IgD-negative memory B cell (primary cell): ENCODE results near the gene UGT3A1. TPM values are rescaled to one million over a fixed set of nuclear protein-coding genes. Genes with fewer than 3 reads are reported as not detected.
A peak's percentile ranks its signal among the peaks of the same experiment; 100 is the strongest.

ENCODE experiments used
- H3K27ac Mint-ChIP-seq, 3 donors: one replicate each; pipeline ENCODE4 v1.8.0; 2020 to 2022; ENCODE audit warnings: mild to moderate bottlenecking in 3 of 3, mixed read lengths in 3 of 3, moderate library complexity in 1 of 3
- H3K27me3 Mint-ChIP-seq: one replicate; pipeline ENCODE4 v1.8.0; 2021; ENCODE audit warnings: mixed read lengths
- H3K36me3 Mint-ChIP-seq: one replicate; pipeline ENCODE4 v1.8.0; 2020; ENCODE audit warnings: mild to moderate bottlenecking, mixed read lengths
- H3K4me1 Mint-ChIP-seq, 3 donors: one replicate each; pipeline ENCODE4 v1.8.0; 2020 to 2022; ENCODE audit warnings: mixed read lengths in 3 of 3, mild to moderate bottlenecking in 1 of 3
- H3K4me3 Mint-ChIP-seq, 4 donors: one replicate each; pipeline ENCODE4 v1.8.0; 2020 to 2022; ENCODE audit warnings: mild to moderate bottlenecking in 4 of 4, mixed read lengths in 4 of 4, moderate library complexity in 3 of 4
- H3K9me3 Mint-ChIP-seq, 3 donors: one replicate each; pipeline ENCODE4 v1.8.0; 2020 to 2021; ENCODE audit warnings: mixed read lengths in 3 of 3, mild to moderate bottlenecking in 1 of 3
- polyA plus RNA-seq: library from polyadenylated mRNA; unstranded; fragments of 300-500 nt; fragmentation: Illumina TruSeq; gene quantifications from one replicate; pipeline ENCODE4 v1.2.3, GENCODE V29; 2021

The UGT3A1 gene
- polyA plus RNA-seq, 1 donor from 2014 or later, result not detected

DNA sequence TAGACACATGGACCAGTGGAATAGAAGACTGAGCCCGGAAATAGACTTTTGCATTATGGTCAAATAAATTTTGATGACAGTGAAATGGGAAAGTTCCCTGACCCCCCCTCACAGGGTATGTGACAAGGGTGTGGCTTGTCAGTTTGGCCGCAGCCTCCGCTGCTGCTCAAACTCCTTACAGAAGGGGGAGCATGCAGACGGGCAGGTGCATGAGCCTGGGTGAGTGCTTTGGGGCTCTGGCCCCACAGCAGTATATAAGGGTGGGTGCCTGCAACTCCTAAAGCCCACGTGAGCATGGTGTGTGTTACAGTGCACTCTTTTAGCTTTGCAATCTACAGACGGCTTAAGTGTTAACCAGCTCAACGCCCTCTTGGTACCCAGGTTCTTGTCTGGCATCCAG, 30.9 kb downstream of the UGT3A1 start:
- peaks cover 12% of the 10 kb centered on the region for H3K27me3 Mint-ChIP-seq
- H3K9me3 Mint-ChIP-seq, result peaks cover 2 to 4% (median 3%) of the 10 kb centered on the region in 3 donors
- no peaks in the 10 kb centered on the region for H3K4me1 Mint-ChIP-seq
- H3K27ac Mint-ChIP-seq, result no peak overlapping the region
- peaks cover 2% of the 10 kb centered on the region for H3K36me3 Mint-ChIP-seq
- no peak overlapping the region for H3K4me3 Mint-ChIP-seq

DNA sequence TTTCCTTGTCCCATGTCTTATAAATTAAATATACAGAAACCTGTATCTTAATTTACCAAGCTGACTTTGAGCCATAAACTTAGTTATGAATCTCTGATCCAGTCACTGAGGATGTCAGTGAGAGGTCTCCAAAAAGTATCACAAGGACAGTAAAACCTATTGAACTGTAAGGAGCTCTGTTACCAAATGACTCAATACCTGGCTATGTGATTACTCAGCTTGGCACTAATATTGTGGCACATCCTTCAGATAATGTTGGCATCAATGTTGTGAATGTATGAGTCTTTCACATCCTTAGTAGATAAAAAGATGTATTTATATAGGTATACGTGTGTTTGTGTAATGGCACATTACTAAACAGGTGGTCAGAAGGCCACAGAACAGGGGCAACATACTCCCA, 34.8 kb downstream of the UGT3A1 start:
- H3K4me3 Mint-ChIP-seq, result no peak overlapping the region
- H3K27ac Mint-ChIP-seq, result no peak overlapping the region
- H3K9me3 Mint-ChIP-seq, result peaks cover 0 to 6% (median 2%) of the 10 kb centered on the region in 3 donors
- no peaks in the 10 kb centered on the region for H3K4me1 Mint-ChIP-seq
- H3K27me3 Mint-ChIP-seq, result peaks cover 12% of the 10 kb centered on the region
- H3K36me3 Mint-ChIP-seq, result no peaks in the 10 kb centered on the region

- H3K27ac Mint-ChIP-seq, result no peak overlapping the region
These were observed 37.0 kb downstream of the UGT3A1 start for GRCh38 chr5:35954175-35954574.

GRCh38 chr5:35947085-35947484, 44.1 kb downstream of the UGT3A1 start:
- H3K27ac Mint-ChIP-seq, result no peak overlapping the region
- no peak overlapping the region for H3K4me3 Mint-ChIP-seq
- peaks cover 4% of the 10 kb centered on the region for H3K27me3 Mint-ChIP-seq
- H3K4me1 Mint-ChIP-seq, result no peaks in the 10 kb centered on the region
- H3K36me3 Mint-ChIP-seq, result peaks cover 3% of the 10 kb centered on the region
- H3K9me3 Mint-ChIP-seq, result peaks cover 0 to 6% (median 0%) of the 10 kb centered on the region in 3 donors

More at GRCh38 chr5:35954175-35954574, 37.0 kb downstream of the UGT3A1 start:
- no peak overlapping the region for H3K4me3 Mint-ChIP-seq
- peaks cover 0 to 5% (median 2%) of the 10 kb centered on the region in 3 donors for H3K9me3 Mint-ChIP-seq
- H3K36me3 Mint-ChIP-seq, result peaks cover 3% of the 10 kb centered on the region
- no peaks in the 10 kb centered on the region for H3K4me1 Mint-ChIP-seq
- H3K27me3 Mint-ChIP-seq, result peaks cover 7% of the 10 kb centered on the region

DNA sequence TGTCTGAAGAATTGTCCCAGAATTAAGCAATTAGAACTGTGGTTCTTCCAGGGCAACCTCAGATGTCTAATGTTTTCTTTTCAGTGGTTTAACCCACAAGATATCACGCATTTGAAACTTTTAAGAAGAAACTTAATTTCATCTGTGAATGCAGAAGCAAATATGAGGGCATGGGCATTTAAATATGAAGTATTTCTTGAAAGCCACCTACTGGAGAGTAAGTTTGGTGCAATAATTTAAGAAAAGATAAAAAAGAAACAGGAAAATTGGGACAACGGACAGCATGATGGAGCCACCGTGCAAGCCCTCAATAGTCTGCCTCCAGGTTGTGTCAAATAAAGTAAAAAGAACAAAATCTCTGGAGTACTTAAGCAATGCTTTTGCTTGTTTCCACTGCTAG, 51.6 kb downstream of the UGT3A1 start:
- H3K36me3 Mint-ChIP-seq, result peaks cover 1% of the 10 kb centered on the region
- peaks cover 0 to 3% (median 0%) of the 10 kb centered on the region in 3 donors for H3K9me3 Mint-ChIP-seq
- no peak overlapping the region for H3K27ac Mint-ChIP-seq
- H3K4me1 Mint-ChIP-seq, result no peaks in the 10 kb centered on the region
- peaks cover 3% of the 10 kb centered on the region for H3K27me3 Mint-ChIP-seq
- H3K4me3 Mint-ChIP-seq, result no peak overlapping the region

DNA sequence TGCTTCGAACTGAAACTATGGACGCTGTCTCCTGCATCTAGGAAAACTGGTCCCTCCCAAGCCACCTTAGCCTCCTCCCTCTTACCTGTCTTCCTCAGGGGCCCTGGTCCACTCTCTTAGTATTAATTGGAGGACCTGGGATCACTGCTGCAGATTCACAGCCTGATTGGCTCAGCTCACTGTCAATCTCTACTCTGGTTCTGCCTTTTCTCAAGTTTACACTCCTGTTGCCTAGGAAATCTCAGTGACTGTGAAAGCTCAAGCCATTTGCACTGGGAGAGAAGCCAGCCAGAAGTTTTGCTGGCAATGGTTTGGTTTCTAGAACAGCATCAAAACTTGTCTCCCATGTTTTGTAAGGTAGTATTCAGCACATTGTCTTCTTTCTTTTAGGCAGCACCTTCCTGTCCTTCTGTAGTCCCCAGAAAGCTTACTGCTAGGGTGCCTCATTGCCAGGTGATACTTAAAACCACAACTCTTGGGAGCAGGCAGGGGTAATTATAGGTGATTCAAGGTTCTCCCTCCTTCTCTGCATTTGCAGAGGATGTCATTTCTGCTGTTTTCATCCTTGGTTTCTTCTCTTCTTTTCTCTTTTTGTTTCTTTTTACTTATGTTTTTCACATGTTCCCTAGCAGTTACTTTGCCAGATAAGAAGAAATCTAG, 52.5 kb downstream of the UGT3A1 start, which contains the start of gene CAPSL:
TSS of gene CAPSL (minus strand) at position 55 of the 660 bp plus-strand sequence. CDS start 17,502 bp downstream, outside the sequence.
- no peaks in the 10 kb centered on the region for H3K4me1 Mint-ChIP-seq
- H3K4me3 Mint-ChIP-seq, result no peak within 1 kb of the TSS
- H3K9me3 Mint-ChIP-seq, result no peaks in the 10 kb centered on the region

GRCh38 chr5:35926389-35927051, 64.7 kb downstream of the UGT3A1 start:
- no peaks in the 10 kb centered on the region for H3K9me3 Mint-ChIP-seq
- peaks cover 8% of the 10 kb centered on the region for H3K27me3 Mint-ChIP-seq
- H3K36me3 Mint-ChIP-seq, result no peaks in the 10 kb centered on the region
- peaks cover 0 to 1% (median 0%) of the 10 kb centered on the region in 3 donors for H3K4me1 Mint-ChIP-seq
- no peak overlapping the region for H3K27ac Mint-ChIP-seq
- no peak overlapping the region for H3K4me3 Mint-ChIP-seq

More for the DNA sequence above, 52.5 kb downstream of the UGT3A1 start, which contains the start of gene CAPSL:
- Mint-ChIP-seq H3K27me3 (peaks cover 3% of the 10 kb centered on the region), H3K27ac (no peak within 1 kb of the TSS), H3K36me3 (peaks cover 1% of the 10 kb centered on the region)

DNA sequence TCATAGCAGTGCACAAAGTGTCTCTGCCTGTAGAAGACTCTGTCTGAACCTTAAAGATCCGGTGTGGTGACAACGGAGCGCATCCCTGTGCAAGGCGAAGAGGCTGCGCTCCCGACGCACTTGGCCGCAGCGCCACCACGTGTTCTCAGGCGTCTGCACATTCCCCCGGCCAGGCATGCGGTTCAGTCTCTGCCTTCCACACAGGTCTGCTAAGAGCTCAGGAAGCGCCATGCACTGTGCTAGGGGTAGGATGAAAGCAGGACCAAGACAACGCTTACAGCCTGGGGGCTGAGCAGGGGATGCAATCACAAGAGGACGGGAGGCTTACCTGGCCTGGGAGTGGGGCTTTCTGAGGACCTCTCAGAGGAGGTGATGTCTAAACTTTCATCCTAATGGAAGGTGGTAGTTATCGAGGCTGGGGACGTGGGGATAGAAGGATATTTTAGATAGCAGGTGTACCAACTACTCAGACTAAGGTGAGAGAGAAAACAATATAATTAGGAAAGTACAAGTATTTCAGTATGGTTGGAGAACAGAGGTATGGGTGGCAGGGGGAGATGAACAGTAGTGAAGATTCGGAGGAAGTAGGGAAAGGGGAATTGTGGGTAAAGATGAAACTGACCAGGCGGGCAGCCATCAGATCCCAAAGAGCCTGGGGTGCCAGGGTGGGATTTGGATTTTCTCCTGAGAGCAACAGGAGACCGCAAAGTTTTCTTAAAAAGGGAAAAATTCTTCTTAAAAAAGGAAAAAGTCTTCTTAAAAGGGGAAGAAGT, 66.1 kb downstream of the UGT3A1 start:
- Mint-ChIP-seq H3K36me3 (no peaks in the 10 kb centered on the region), H3K27ac (no peak overlapping the region), H3K4me1 (peaks cover 0 to 1% (median 0%) of the 10 kb centered on the region in 3 donors), H3K27me3 (peaks cover 8% of the 10 kb centered on the region), H3K9me3 (peaks cover 0 to 2% (median 0%) of the 10 kb centered on the region in 3 donors), H3K4me3 (peak overlapping the region in 2 of 4 donors; percentile 65 to 74)

GRCh38 chr5:35924122-35924949, 66.9 kb downstream of the UGT3A1 start:
- Mint-ChIP-seq H3K9me3 (peaks cover 0 to 5% (median 4%) of the 10 kb centered on the region in 3 donors), H3K4me1 (peaks cover 0 to 1% (median 0%) of the 10 kb centered on the region in 3 donors), H3K36me3 (no peaks in the 10 kb centered on the region), H3K27ac (no peak overlapping the region), H3K4me3 (peak overlapping the region in 1 of 4 donors; percentile 74), H3K27me3 (peaks cover 8% of the 10 kb centered on the region)

DNA sequence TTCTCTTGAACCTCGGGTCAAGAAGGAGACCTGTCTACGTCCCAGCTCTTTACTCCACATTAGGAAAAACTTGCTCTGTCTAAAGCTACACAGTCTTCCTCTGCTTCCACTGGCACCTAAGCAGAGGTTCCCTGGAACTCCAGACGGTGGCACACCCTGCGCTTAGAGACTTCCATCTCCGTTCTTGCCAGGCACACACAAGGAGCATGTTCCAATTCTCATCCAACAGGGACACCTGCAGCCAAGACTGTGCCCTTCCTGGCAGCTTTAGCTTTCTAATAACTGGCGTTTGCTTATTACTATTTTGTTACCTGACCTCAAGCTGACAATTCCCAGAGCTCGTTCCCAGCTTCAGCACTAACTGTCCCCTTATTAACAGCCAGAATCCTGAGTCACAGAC, 68.7 kb downstream of the UGT3A1 start:
- no peak overlapping the region for H3K4me3 Mint-ChIP-seq
- H3K9me3 Mint-ChIP-seq, result peaks cover 2 to 12% (median 11%) of the 10 kb centered on the region in 3 donors
- H3K27ac Mint-ChIP-seq, result no peak overlapping the region
- H3K36me3 Mint-ChIP-seq, result no peaks in the 10 kb centered on the region
- H3K27me3 Mint-ChIP-seq, result peaks cover 8% of the 10 kb centered on the region
- H3K4me1 Mint-ChIP-seq, result peaks cover 0 to 1% (median 0%) of the 10 kb centered on the region in 3 donors

DNA sequence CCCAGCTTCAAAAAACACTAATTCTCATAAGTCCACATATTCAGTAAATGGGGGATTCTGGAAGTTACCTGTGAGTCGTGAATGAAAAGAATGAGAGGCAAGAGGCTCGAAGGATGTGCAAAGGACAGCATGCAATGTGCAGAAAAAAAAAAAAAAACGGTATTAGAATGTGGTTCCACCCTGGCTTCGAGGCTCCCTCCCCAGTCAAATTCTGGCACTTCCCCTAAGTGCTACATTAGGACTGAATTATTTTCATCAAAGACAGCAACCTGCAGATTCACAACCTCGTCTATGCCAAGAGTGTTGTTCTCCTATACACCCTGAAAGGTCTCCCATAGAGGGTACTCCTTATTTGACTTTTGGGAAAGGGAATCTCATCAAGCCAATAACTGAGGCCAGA, 69.3 kb downstream of the UGT3A1 start:
- H3K36me3 Mint-ChIP-seq, result no peaks in the 10 kb centered on the region
- H3K4me3 Mint-ChIP-seq, result no peak overlapping the region
- H3K4me1 Mint-ChIP-seq, result peaks cover 0 to 1% (median 0%) of the 10 kb centered on the region in 3 donors
- peaks cover 2 to 12% (median 11%) of the 10 kb centered on the region in 3 donors for H3K9me3 Mint-ChIP-seq
- H3K27ac Mint-ChIP-seq, result no peak overlapping the region
- peaks cover 8% of the 10 kb centered on the region for H3K27me3 Mint-ChIP-seq

DNA sequence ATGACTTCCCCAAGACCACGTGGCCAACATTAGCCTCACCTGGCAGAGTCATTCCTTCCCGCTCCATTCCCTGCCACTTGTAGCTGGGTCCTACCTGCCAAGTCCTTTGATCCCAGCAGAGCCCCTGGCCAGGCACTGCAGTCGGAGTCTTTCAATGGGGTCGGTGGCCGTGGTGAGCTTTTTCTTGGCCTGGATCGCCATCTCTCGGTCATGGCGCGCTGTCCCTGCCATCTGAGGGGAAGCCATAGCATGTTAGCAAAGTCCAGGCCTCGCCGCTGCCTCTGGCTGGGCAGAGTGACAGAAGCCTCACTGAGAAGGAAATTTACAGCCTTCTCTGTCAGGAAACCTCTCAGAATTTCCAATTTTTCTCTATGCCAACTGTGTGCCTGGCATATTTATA, 70.3 kb downstream of the UGT3A1 start:
- H3K36me3 Mint-ChIP-seq, result no peaks in the 10 kb centered on the region
- H3K9me3 Mint-ChIP-seq, result peaks cover 2 to 14% (median 11%) of the 10 kb centered on the region in 3 donors
- no peak overlapping the region for H3K27ac Mint-ChIP-seq
- H3K27me3 Mint-ChIP-seq, result peaks cover 8% of the 10 kb centered on the region
- no peak overlapping the region for H3K4me3 Mint-ChIP-seq
- H3K4me1 Mint-ChIP-seq, result no peaks in the 10 kb centered on the region

- Mint-ChIP-seq H3K9me3 (peaks cover 2 to 23% (median 11%) of the 10 kb centered on the region in 3 donors), H3K27ac (peak overlapping the region in 2 of 3 donors; percentile 4 to 25), H3K27me3 (peaks cover 4% of the 10 kb centered on the region), H3K36me3 (no peaks in the 10 kb centered on the region), H3K4me3 (peak overlapping the region in 1 of 4 donors; percentile 3), H3K4me1 (no peaks in the 10 kb centered on the region)
These were observed 72.0 kb downstream of the UGT3A1 start for GRCh38 chr5:35919191-35919590.

DNA sequence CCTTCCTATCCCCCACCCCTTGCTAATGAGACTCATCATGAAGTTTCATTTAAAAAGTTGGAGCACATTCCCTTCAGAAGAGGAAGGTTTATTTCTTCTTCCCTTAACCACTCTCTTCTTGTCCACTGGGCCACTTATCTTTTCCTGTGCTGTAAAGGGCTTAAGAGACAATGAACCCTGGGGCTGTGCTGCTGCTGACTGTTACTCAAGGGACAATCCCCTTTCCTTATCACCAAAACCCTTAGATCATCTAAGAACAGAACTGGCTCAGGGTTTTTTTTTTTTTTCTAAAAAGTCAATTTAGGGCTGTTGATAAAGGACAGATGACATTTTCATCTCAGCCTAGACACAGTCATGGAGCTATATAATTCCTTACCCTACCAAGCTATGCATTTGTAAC, 82.4 kb downstream of the UGT3A1 start:
- Mint-ChIP-seq H3K4me1 (no peaks in the 10 kb centered on the region), H3K9me3 (peaks cover 0 to 7% (median 4%) of the 10 kb centered on the region in 3 donors), H3K4me3 (no peak overlapping the region), H3K27me3 (no peaks in the 10 kb centered on the region), H3K36me3 (peaks cover 2% of the 10 kb centered on the region), H3K27ac (no peak overlapping the region)
